A673 (cell line): ENCODE results near the gene TSKS.

Source experiments
- CTCF ChIP-seq: fragments of 300-800, 200-600 bp; sonication (generic); conservative IDR thresholded peaks from 2 replicates; pipeline ENCODE4 v1.5.1; 2017; ENCODE audit warnings: low read depth, mild to moderate bottlenecking, antibody characterized with exemption, low read length, moderate library complexity, mixed read lengths
- EZH2 ChIP-seq: fragments of 200-600 bp; sonication (generic); IDR thresholded peaks from 2 replicates; pipeline ENCODE4 v1.6.1; 2017; ENCODE audit warnings: borderline replicate concordance, low read depth, mild to moderate bottlenecking, mixed read lengths, antibody characterized with exemption, low read length; ENCODE audit not compliant: poor library complexity, severe bottlenecking

GRCh38 chr19:49767967-49768581, 5.0 kb upstream of the TSKS start:
- no peak for TF ChIP-seq EZH2
- TF ChIP-seq CTCF, result no peak
